Measurements from ENCODE around the gene EIF2S3. TPM values are rescaled to one million over a fixed set of nuclear protein-coding genes. Genes with fewer than 3 reads are reported as not detected.

Gene EIF2S3
- total RNA-seq, 6 experiments from 2014 or later = 137 to 153 (median 145) TPM

DNA sequence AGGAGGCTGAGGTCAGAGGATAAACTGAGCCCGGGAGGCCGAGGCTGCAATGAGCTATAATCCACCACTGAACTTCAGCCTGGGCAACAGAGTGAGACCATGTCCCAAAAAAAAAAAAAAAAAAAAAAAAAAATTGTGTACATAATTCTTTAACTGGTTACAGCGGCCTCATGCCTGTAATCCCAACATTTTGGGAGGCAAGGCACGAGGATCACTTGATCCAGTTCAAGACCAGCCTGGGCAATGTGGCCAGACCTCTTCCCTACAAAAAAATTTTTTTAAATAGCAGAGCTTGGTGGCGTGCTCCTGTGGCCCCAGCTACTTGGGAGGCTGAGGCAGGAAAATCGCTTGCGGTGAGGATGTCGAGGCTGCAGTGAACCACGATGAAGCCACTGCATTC is 37.1 kb upstream of the EIF2S3 start:
- Mint-ChIP-seq H3K27ac (no peak overlapping the region), H3K27me3 (ENCODE audit: insufficient read depth) (no peaks in the 10 kb centered on the region), H3K36me3 (ENCODE audit: low read depth) (0 out of 2 replicates have a peak, but pooled peaks cover 7% of the 10 kb centered on the region)

DNA sequence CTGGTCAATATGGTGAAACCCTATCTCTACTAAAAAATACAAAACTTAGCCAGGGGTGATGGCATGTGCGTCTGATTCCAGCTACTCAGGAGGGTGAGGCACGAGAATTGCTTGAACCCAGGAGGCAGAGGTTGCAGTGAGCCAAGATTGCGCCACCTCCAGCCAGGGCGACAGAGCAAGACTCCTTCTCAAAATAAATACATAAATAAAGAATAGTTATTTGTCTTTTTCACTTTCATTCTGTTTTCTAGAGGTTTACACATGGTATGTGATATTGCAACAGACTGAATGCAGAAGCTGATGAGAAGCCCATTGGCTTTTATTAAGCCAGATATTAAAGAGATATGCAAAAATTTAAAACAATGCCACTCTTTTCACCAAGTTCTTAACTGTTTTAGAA is 35.9 kb upstream of the EIF2S3 start:
- DNase-seq = no peak
- TF ChIP-seq, protein P1, sequence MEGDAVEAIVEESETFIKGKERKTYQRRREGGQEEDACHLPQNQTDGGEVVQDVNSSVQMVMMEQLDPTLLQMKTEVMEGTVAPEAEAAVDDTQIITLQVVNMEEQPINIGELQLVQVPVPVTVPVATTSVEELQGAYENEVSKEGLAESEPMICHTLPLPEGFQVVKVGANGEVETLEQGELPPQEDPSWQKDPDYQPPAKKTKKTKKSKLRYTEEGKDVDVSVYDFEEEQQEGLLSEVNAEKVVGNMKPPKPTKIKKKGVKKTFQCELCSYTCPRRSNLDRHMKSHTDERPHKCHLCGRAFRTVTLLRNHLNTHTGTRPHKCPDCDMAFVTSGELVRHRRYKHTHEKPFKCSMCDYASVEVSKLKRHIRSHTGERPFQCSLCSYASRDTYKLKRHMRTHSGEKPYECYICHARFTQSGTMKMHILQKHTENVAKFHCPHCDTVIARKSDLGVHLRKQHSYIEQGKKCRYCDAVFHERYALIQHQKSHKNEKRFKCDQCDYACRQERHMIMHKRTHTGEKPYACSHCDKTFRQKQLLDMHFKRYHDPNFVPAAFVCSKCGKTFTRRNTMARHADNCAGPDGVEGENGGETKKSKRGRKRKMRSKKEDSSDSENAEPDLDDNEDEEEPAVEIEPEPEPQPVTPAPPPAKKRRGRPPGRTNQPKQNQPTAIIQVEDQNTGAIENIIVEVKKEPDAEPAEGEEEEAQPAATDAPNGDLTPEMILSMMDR (IDR thresholded peaks at IDR 0.05) = no peak
- Mint-ChIP-seq H3K27me3 (ENCODE audit: insufficient read depth) (no peaks in the 10 kb centered on the region), H3K4me1 (ENCODE audit: low read depth) (peaks cover 32% of the 10 kb centered on the region), H3K36me3 (ENCODE audit: low read depth) (0 out of 2 replicates have a peak, but pooled peaks cover 7% of the 10 kb centered on the region), H3K9me3 (no peaks in the 10 kb centered on the region), H3K4me3 (no peak overlapping the region), H3K27ac (no peak overlapping the region)

More for the DNA sequence above, 37.1 kb upstream of the EIF2S3 start:
- Mint-ChIP-seq H3K4me1 (ENCODE audit: low read depth) (peaks cover 26% of the 10 kb centered on the region), H3K4me3 (no peak overlapping the region), H3K9me3 (no peaks in the 10 kb centered on the region)
- TF ChIP-seq, protein P1 (IDR thresholded peaks at IDR 0.05) = no peak
- DNase-seq = no peak

DNA sequence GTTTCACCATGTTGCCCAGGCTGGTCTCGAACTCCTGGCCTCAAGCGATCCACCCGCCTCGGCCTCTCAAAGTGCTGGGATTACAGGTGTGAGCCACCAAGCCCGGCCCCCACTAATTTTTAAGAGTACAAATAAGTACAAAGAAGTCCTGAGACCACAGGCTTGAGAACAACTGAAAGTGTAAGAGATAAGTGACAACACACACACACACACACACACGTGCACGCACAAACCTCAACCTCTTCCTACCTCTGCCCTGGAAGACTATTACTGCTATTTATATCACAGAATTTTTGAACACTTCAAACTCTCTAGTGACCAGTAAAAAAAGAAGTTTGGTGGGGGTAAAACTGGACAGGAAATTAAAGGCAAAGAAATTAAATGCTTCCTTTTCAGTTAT is 35.3 kb upstream of the EIF2S3 start:
- no peaks in the 10 kb centered on the region for H3K9me3 Mint-ChIP-seq
- 0 out of 2 replicates have a peak, but pooled peaks cover 7% of the 10 kb centered on the region for H3K36me3 Mint-ChIP-seq (ENCODE audit: low read depth)
- no peaks in the 10 kb centered on the region for H3K27me3 Mint-ChIP-seq (ENCODE audit: insufficient read depth)
- peaks cover 31% of the 10 kb centered on the region for H3K4me1 Mint-ChIP-seq (ENCODE audit: low read depth)
- no peak overlapping the region for H3K27ac Mint-ChIP-seq
- no peak overlapping the region for H3K4me3 Mint-ChIP-seq
- DNase-seq = no peak
- TF ChIP-seq, protein P1 (IDR thresholded peaks at IDR 0.05) = no peak

DNA sequence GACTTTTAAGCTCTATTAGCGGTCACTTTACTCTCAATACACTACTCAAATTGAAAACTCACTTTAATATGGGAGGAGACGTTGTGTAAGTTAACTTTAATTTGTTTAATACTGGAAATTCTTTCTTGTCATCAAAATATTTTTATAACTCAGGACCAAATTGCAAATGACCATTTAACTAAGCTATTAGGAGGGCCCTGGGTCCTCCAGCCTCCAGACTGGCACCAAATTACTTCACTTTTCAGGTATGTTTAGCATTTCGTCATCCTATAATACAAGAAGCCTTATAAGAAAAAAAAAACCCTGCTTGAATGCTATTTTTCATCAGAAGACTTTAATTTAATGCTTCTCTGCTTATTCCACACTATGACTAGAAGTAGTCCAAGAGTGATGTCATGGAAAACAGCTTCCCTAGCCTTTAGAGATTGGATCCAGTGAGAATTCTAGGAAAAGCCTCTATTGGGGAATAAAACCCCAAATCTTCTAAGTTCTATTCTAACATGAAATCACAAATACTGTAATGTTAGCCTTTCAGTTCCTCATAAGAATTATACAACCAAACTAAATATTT is 34.4 kb upstream of the EIF2S3 start:
- H3K4me1 Mint-ChIP-seq (ENCODE audit: low read depth) = peaks cover 26% of the 10 kb centered on the region
- H3K9me3 Mint-ChIP-seq = no peaks in the 10 kb centered on the region
- H3K4me3 Mint-ChIP-seq = no peak overlapping the region
- H3K27me3 Mint-ChIP-seq (ENCODE audit: insufficient read depth) = no peaks in the 10 kb centered on the region
- peak overlapping the region; percentile 26; the same call in 1 of the 2 replicates for H3K27ac Mint-ChIP-seq
- DNase-seq = no peak
- H3K36me3 Mint-ChIP-seq (ENCODE audit: low read depth) = 0 out of 2 replicates have a peak, but pooled peaks cover 7% of the 10 kb centered on the region
- TF ChIP-seq, protein P1 (IDR thresholded peaks at IDR 0.05) = no peak

DNA sequence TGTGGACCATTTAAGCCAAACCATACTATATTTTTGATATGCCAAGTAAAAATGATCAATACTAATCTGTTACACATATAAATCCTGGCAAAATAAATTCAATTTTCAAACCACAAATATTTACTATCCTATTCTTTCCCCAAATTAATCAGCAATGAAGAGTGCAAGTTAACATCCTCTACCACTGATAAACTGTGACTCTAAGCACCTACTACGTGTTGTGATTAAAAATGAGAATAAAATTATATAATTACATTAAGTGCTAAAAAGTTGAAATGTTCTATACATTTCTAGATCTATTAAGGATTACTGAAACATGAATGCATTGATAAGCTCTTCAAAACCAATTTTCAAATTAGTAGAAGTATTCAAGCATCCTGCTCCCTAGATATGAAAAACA is 31.2 kb upstream of the EIF2S3 start:
- Mint-ChIP-seq H3K27me3 (ENCODE audit: insufficient read depth) (peaks cover 2% of the 10 kb centered on the region), H3K27ac (peak overlapping the region; percentile 74), H3K4me1 (ENCODE audit: low read depth) (peaks cover 26% of the 10 kb centered on the region), H3K9me3 (no peaks in the 10 kb centered on the region), H3K36me3 (ENCODE audit: low read depth) (0 out of 2 replicates have a peak, but pooled peaks cover 7% of the 10 kb centered on the region), H3K4me3 (peak overlapping the region; percentile 91)
- DNase-seq = no peak
- TF ChIP-seq, protein P1 (IDR thresholded peaks at IDR 0.05) = no peak
